Stimulated activated CD8-positive, alpha-beta memory T cell treated with anti-CD3 and anti-CD28 coated beads, Interleukin-15, amount 100 ng/mL, for 48 hours (primary cell): Measurements from ENCODE around the gene PCDHGA5.
"Not testable (repeated sequence)": the region's sequence is repeated elsewhere in the genome, so short reads cannot be mapped to it uniquely, and the experiment has no call there.

Experiments
- DNase-seq, 2 donors: peaks; one replicate each; pipeline ENCODE4 v3.0.0-alpha.2; 2020; ENCODE audit warnings: low read depth in 2 of 2

The PCDHGA5 gene

GRCh38 chr5:141363952-141364660 lies at the start of gene PCDHGA5:
PCDHGA5 (plus strand) TSS chr5:141364162; CDS start chr5:141364331, 169 bp downstream.
- no peak for DNase-seq

GRCh38 chr5:141316963-141317362 lies 47.0 kb upstream of the PCDHGA5 start:
- DNase-seq = not testable (repeated sequence)

- DNase-seq = no peak
These were observed 44.8 kb upstream of the PCDHGA5 start for GRCh38 chr5:141319202-141319601.

GRCh38 chr5:141319699-141320098 lies 44.3 kb upstream of the PCDHGA5 start:
- no peak for DNase-seq

DNA sequence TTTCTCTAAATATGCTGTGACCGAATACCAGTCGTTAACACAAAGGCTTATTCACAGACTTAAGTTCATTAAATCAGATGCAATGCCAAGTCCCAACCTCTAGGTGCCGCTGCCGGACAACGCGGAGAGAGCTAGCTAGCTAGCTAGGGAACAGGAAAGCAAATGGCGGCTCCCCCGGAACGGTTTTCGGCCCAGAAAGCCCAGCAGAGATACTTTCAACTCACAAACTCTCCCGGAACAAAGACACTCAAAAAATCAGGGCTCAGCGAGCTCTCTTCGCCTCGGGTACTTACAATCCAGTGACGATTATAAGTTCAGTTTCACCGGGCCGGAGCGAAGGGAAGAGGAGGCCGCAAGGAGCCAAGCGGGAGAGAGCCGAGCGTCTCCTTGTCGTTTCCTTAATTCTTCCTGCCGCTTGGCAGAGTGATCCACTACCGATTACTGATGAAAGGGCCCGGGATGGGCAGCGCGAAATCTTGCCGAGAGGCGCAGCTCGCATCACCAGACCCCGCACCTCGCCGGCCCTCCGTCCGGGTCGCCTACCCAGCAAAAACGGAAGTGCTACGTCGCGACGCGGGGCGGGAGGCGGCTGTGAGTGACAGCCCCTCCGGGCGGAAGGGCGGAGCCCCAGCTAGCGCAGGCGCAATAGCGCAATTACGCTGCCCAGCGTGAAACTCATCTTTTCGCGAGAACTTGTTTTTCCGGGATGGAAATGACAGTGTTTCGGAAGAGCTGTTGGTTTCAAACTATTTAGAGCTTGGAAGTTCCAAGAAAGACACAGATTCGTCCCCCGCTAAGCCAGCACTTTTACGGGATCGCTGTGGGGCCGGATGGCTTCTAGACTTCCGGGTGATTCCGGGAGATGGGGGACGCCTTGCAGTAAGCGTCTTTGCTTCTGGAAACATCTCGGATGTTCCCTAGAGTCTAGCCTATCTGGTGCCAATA lies 43.5 kb upstream of the PCDHGA5 start, which contains the start of gene TAF7:
TSS of gene TAF7 (minus strand) at position 560 of the 945 bp plus-strand sequence. CDS start 740 bp downstream, outside the sequence.
- DNase-seq = peak; percentile 82 to 86

DNA sequence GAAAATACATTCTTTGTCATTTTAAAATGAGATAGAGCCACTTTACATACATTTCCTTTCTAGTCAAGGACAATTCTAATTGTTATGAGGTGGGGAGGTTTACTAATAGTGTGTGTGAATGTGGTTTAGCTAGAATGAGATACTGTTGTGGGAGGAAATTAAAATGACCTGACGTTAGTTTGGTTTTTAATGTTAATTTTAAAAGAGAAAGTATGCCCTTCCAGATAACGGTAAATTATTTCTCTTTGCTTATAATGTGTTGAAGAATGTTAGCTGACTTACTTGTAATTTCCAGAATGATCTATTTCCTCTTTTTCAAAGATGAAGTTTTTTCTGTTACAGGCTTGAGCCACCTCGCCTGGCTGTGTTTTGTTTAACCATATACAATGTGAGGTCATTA lies 41.7 kb upstream of the PCDHGA5 start:
- DNase-seq = no peak

DNA sequence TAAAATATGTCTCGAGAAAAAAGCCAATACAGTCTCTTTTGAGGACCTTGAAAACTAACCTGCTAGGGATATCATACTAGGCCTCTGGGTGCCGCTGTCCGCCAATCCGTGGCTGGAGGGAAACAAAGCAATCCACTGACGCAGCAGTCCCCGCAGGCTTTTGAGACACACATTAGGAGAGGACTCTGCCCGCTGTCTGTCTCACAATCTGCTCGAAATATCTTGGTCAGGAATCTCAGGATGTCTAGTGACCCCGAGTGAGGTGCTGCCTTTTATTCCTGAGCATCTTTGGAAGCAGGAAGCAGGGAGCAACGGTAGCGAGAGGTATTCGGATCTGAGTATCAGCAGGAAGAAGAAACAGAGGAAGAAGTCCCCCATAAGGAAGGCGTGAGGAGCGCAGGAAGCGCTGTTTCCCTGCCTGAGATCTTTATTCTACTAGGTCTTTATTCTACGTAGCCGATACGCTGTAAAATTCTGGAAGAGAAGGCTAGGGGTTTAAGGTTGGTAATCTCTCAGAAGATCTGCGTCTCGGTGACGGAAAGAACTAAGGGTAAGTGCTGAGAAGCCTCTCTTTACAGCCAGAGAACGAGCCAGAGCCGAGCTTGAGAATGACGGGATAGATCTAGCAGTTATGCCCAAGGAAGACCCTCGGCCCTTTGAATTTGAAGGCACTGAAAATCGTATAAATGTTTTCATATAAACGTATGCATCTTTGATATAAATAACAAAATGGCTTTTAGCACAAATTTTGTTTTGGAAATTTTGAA lies 37.7 kb upstream of the PCDHGA5 start:
- DNase-seq = peak; percentile 33 to 41

GRCh38 chr5:141328231-141328630 lies 35.7 kb upstream of the PCDHGA5 start:
- DNase-seq = no peak

- no peak for DNase-seq
These were observed 33.5 kb upstream of the PCDHGA5 start, which contains the start of gene PCDHGA1 for GRCh38 chr5:141330299-141331080. PCDHGA1 (plus strand) TSS chr5:141330514.

GRCh38 chr5:141332571-141332970 lies 31.4 kb upstream of the PCDHGA5 start:
- DNase-seq = not testable (repeated sequence)

GRCh38 chr5:141338538-141339306 lies 25.2 kb upstream of the PCDHGA5 start, which contains the start of gene PCDHGA2:
PCDHGA2 (plus strand) TSS chr5:141338760.
- DNase-seq = no peak

DNA sequence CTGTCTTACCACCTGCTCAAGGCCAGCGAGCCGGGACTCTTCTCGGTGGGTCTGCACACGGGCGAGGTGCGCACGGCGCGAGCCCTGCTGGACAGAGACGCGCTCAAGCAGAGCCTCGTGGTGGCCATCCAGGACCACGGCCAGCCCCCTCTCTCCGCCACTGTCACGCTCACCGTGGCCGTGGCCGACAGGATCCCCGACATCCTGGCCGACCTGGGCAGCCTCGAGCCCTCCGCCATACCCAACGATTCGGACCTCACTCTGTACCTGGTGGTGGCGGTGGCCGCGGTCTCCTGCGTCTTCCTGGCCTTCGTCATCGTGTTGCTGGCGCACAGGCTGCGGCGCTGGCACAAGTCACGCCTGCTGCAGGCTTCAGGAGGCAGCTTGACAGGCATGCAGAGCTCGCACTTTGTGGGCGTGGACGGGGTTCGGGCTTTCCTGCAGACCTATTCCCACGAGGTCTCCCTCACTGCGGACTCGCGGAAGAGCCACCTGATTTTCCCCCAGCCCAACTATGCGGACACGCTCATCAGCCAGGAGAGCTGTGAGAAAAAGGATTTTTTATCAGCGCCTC lies 23.1 kb upstream of the PCDHGA5 start:
- DNase-seq = not testable (repeated sequence)

GRCh38 chr5:141342773-141343172 lies 21.2 kb upstream of the PCDHGA5 start:
- DNase-seq = no peak

- DNase-seq = no peak
These were observed 20.6 kb upstream of the PCDHGA5 start, which contains the start of gene PCDHGA3 for GRCh38 chr5:141343242-141343952. PCDHGA3 (plus strand) TSS chr5:141343829; CDS start chr5:141344034, 205 bp downstream.

DNA sequence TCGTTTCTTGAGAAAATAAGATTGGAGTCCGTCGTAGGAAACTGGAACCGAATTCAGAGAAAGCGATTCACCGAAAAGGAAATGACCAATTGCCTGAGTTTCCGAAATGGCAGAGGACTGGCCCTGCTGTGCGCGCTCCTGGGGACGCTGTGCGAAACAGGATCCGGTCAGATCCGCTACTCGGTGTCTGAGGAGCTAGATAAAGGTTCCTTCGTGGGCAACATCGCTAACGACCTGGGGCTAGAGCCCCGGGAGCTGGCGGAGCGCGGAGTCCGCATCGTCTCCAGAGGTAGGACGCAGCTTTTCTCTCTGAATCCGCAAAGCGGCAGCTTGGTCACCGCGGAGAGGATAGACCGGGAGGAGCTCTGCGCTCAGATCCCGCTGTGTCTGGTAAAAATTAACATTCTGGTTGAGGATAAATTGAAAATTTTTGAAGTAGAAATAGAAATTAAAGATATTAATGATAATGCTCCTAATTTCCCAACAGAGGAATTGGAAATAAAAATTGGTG lies 20.0 kb upstream of the PCDHGA5 start:
- DNase-seq = no peak

GRCh38 chr5:141345327-141345726 lies 18.6 kb upstream of the PCDHGA5 start:
- no peak for DNase-seq

- DNase-seq = not testable (repeated sequence)
These were observed 17.9 kb upstream of the PCDHGA5 start for GRCh38 chr5:141346017-141346416.

- no peak for DNase-seq
These were observed 13.9 kb upstream of the PCDHGA5 start, which contains the start of gene PCDHGB1 for GRCh38 chr5:141349917-141350619. PCDHGB1 (plus strand) TSS chr5:141350099; CDS start chr5:141350261, 162 bp downstream.
